ENCODE data around the gene FAM193B. TPM values are rescaled to one million over a fixed set of nuclear protein-coding genes. Genes with fewer than 3 reads are reported as not detected.

Gene FAM193B
- total and polyA plus RNA-seq, 9 of the 15 experiments (the other 6 are each of a cell fraction or from before 2014, with no cell fraction given): 4.4 to 76.4 (median 37.3) TPM

DNA sequence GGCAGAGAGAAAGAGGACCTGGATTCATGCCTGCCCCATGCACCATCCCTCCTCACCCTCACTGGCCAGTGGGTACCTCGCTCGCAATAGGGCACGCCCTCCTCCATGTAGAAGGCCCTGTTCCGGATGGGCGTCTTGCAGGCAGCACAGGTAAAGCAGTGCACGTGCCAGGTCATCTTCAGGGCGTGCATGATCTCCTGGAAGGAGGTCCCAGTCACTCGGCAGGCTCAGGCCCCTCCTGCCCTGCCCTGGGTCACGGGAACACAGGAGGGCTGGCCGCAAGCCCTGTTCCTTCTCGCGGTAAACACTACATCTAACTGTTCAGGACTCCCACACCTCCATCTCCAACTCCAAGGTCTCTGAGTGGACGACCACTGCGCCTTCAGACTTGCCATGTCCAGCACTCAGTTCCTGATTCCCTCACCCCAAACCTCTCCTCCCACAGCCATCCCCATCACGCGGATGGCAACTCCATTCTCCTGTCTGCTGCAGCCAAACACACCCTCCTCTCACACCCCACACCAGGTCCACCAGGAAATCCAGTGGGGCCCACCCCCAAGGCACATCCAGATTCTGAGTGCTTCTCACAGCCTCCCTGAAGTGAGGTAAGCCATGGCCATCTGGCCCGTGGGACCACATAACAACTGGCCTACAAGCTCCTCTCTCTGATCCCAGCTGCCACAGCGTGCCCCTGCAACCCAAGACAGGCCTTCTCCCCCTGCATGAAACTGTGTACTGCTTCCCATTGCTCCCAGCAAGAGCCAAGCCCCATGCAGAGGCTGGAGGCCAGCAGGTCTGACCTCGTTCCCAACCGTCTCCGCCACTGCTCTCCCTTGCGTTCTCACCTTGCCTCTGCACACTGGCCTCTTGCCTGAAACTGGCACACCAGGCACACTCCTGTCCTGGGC, 70.1 kb downstream of the FAM193B start (continued):
- TF ChIP-seq, protein P1, sequence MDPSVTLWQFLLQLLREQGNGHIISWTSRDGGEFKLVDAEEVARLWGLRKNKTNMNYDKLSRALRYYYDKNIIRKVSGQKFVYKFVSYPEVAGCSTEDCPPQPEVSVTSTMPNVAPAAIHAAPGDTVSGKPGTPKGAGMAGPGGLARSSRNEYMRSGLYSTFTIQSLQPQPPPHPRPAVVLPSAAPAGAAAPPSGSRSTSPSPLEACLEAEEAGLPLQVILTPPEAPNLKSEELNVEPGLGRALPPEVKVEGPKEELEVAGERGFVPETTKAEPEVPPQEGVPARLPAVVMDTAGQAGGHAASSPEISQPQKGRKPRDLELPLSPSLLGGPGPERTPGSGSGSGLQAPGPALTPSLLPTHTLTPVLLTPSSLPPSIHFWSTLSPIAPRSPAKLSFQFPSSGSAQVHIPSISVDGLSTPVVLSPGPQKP (CRISPR knock-in tag; IDR thresholded peaks at IDR 0.05): no peak
- no peak for TF ChIP-seq JUNB (CRISPR knock-in tag; conservative IDR thresholded peaks at IDR 0.05)
- TF ChIP-seq, protein P2, sequence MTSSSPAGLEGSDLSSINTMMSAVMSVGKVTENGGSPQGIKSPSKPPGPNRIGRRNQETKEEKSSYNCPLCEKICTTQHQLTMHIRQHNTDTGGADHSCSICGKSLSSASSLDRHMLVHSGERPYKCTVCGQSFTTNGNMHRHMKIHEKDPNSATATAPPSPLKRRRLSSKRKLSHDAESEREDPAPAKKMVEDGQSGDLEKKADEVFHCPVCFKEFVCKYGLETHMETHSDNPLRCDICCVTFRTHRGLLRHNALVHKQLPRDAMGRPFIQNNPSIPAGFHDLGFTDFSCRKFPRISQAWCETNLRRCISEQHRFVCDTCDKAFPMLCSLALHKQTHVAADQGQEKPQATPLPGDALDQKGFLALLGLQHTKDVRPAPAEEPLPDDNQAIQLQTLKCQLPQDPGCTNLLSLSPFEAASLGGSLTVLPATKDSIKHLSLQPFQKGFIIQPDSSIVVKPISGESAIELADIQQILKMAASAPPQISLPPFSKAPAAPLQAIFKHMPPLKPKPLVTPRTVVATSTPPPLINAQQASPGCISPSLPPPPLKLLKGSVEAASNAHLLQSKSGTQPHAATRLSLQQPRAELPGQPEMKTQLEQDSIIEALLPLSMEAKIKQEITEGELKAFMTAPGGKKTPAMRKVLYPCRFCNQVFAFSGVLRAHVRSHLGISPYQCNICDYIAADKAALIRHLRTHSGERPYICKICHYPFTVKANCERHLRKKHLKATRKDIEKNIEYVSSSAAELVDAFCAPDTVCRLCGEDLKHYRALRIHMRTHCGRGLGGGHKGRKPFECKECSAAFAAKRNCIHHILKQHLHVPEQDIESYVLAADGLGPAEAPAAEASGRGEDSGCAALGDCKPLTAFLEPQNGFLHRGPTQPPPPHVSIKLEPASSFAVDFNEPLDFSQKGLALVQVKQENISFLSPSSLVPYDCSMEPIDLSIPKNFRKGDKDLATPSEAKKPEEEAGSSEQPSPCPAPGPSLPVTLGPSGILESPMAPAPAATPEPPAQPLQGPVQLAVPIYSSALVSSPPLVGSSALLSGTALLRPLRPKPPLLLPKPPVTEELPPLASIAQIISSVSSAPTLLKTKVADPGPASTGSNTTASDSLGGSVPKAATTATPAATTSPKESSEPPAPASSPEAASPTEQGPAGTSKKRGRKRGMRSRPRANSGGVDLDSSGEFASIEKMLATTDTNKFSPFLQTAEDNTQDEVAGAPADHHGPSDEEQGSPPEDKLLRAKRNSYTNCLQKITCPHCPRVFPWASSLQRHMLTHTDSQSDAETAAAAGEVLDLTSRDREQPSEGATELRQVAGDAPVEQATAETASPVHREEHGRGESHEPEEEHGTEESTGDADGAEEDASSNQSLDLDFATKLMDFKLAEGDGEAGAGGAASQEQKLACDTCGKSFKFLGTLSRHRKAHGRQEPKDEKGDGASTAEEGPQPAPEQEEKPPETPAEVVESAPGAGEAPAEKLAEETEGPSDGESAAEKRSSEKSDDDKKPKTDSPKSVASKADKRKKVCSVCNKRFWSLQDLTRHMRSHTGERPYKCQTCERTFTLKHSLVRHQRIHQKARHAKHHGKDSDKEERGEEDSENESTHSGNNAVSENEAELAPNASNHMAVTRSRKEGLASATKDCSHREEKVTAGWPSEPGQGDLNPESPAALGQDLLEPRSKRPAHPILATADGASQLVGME (CRISPR knock-in tag; IDR thresholded peaks at IDR 0.05): no peak
- peak; percentile 64 for TF ChIP-seq POLR2A (conservative IDR thresholded peaks at IDR 0.05)
- peak; percentile 56 for TF ChIP-seq POLR2G (IDR thresholded peaks at IDR 0.05; ENCODE audit: low read depth, low read length)
- no peak for TF ChIP-seq EHMT2 (IDR thresholded peaks at IDR 0.05)
- TF ChIP-seq RBFOX2 (IDR thresholded peaks at IDR 0.05; ENCODE audit: low read depth, low read length): peak; percentile 48
- TF ChIP-seq ZKSCAN1 (IDR thresholded peaks at IDR 0.05; ENCODE audit: low read depth, low read length): no peak
- TF ChIP-seq, protein P3, sequence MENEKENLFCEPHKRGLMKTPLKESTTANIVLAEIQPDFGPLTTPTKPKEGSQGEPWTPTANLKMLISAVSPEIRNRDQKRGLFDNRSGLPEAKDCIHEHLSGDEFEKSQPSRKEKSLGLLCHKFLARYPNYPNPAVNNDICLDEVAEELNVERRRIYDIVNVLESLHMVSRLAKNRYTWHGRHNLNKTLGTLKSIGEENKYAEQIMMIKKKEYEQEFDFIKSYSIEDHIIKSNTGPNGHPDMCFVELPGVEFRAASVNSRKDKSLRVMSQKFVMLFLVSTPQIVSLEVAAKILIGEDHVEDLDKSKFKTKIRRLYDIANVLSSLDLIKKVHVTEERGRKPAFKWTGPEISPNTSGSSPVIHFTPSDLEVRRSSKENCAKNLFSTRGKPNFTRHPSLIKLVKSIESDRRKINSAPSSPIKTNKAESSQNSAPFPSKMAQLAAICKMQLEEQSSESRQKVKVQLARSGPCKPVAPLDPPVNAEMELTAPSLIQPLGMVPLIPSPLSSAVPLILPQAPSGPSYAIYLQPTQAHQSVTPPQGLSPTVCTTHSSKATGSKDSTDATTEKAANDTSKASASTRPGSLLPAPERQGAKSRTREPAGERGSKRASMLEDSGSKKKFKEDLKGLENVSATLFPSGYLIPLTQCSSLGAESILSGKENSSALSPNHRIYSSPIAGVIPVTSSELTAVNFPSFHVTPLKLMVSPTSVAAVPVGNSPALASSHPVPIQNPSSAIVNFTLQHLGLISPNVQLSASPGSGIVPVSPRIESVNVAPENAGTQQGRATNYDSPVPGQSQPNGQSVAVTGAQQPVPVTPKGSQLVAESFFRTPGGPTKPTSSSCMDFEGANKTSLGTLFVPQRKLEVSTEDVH (IDR thresholded peaks at IDR 0.05; ENCODE audit: low read depth, partially characterized antibody): peak; percentile 34
- no peak for TF ChIP-seq RAD21 (CRISPR knock-in tag; conservative IDR thresholded peaks at IDR 0.05 in 1 of 2, IDR thresholded peaks at IDR 0.05 in 1 of 2)
- TF ChIP-seq ZNF217 (CRISPR knock-in tag; IDR thresholded peaks at IDR 0.05): no peak

Measured in K562 (cell line).